GM19043 (cell line): ENCODE measurements around the gene ADCY6.

ENCODE experiments used
- ATAC-seq: cut with Tn5 transposase; IDR thresholded peaks from one replicate; pipeline ENCODE4 v1.9.1; 2021; ENCODE audit warnings: low read depth; ENCODE audit not compliant: unreplicated experiment

Gene ADCY6

GRCh38 chr12:48816143-48816854, 27.4 kb upstream of the ADCY6 start:
- ATAC-seq, result no peak

DNA sequence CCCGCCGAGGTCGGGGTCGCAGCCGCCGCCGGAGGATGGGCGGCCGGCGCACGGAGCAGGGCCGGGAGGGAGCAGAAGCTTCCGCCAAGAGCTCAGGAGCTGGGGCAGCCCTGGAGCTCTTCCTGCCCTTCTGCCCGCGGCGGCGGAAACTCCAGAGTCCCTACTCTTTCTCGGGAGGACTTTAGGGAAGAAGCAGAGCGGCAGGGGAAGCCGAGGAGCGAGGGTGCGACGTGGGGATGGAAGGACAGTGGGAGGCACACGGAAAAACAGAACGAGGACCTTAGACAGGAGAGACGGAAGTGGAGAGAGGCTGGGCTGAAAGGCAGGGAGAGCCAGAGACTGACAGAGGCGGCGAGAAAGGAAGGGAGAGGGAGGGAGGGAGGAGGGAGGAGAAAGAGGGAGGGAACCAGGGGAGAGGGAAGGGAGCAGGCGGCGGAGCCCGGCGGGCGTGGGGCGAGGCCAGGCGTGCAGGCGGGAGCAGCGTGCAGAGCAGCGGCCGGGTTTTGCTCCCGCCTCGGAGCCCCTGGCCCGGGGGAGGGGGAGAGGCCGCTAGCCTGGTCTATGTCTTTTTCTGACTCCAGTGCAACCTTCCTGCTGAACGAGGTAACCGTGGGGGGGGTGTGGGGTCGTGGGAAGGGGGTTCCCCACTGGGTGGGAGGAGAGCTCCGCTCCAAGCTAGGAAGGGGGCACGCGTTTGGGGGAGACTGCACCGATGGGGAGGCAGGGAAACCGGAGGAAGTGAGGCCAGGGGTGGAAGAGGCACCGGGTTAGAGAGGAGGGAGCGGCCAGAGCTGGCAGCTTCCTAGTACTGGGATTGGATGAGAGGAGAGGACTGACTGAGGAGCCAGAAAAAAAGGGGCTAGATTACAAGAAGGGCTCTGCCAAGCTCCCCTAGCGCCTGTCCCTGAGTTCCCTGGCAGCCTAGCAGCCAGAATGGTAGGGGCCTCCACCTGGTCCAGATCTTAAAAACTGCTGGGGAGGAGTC, 26.5 kb upstream of the ADCY6 start:
- ATAC-seq, result peak; percentile 31

- peak; percentile 67 for ATAC-seq
These were observed 25.6 kb upstream of the ADCY6 start for GRCh38 chr12:48814262-48815125.

- no peak for ATAC-seq
These were observed 24.8 kb upstream of the ADCY6 start for GRCh38 chr12:48813465-48814261.

DNA sequence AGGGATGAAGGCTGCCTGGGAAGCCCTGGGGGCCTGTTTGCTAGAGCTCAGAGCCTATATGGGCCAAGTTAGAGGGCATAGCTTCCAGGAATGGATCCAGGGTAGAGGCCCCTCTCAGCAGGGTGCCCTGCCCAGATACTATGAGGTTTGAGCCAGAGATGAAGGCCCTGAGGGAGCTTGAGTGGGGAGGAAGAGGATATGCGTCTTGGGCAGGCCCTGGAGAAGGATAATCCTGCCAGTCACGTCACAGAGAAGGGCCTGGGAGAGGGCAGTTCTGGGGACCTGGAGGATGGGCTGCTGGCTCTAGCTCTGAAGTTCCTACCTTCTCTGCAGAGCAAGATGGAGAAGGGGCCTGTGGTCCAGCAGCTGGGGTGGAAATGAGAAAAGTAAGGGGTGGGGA, 23.5 kb upstream of the ADCY6 start:
- ATAC-seq, result no peak

DNA sequence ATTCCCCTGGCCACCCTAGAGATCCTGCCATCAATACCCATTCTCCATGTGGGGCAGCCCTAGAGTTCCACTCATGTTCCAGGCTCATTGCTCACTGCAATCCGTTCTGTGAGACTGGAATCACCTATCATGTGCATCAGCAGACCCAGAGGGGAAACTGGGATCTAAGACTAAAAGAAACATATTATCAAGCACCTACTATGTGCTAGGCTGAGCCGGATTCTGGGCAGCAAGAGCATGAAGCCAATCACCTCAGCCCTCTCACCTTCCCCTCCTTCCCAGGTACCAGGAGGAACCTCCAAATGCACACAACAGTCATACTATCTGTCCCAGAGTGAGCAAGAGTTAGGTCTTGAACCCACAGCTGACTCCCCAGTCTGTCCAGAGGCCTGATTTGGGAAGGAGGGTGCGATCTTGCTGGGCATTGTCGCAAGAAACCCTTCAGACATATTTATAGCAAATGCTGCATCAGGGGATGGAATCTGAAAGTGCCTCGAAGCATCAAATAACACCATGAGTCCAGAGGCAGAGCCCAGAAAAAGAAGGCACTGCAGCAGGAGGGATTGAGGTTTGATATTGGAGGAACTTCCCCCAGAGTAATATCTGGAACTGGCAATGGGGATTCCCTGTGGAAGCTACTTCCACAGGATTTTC, 22.7 kb upstream of the ADCY6 start:
- ATAC-seq, result no peak

DNA sequence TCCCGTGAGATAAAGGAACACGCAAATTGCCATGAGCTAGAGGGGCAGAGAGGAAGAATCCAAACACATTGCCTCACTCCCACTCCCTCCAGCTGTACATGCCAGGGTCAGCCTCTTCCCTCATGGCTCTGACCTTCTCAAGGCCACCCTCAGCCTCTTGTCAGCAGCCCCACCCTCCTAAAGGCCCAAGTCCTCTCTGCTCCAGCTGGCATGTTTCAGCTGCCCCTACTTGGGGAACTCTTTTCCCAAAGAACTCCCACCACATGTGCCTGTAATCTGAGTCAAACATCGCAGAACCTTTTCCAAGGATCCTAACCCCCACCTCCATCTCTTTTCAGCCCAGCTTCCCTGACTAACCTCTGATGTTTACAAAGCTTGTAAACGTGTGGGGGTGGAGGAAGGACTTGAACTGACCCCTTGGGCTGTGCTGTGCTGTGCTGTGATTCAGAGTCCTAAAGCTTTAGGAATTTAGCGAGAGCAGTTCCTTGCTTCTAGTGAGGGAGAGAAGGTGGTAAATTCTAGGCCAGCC, 22.1 kb upstream of the ADCY6 start:
- ATAC-seq, result no peak

DNA sequence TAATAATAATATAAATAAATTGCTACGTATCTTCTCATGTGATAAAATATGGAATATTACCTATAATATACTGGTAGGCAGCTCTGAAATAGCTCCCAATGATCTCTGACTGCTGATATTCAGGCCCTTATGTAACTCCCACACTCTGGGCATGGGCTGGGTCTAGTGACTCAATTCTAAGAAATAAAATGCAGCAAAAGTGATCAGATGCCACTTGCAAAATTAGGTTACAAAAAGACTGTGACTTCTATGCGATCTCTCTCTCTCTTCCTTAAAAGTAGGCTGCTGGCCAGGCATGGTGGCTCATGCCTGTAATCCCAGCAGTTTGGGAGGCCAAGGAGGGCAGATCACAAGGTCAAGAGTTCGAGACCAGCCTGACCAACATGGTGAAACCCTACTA, 19.1 kb upstream of the ADCY6 start:
- ATAC-seq, result no peak

GRCh38 chr12:48803675-48804074, 14.8 kb upstream of the ADCY6 start:
- no peak for ATAC-seq

DNA sequence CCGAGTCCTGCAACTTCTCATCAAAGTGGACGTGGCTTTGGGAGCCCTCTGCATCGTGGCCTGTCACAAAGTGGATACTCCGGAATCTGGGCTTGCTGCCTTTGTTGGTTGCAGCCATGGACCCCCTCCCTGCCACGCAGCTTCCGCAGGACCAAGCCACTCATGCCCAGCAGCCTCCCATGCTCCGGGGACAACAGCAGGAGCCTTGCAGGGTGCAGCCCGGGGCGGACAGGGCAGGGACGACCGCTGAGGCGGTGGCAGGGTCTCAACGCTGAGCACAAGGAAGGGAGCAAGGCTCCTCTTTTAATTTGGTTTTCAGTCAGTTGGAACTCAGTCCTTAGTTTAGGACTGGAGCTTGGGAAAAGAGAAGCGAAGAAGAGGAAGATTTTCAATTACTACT, 12.1 kb upstream of the ADCY6 start:
- ATAC-seq, result no peak

GRCh38 chr12:48800457-48800856, 11.6 kb upstream of the ADCY6 start:
- no peak for ATAC-seq

- ATAC-seq, result no peak
These were observed 8.1 kb upstream of the ADCY6 start for GRCh38 chr12:48796976-48797375.

GRCh38 chr12:48795550-48796455, 6.9 kb upstream of the ADCY6 start:
- ATAC-seq, result no peak

GRCh38 chr12:48794870-48795269, 6.0 kb upstream of the ADCY6 start:
- no peak for ATAC-seq

GRCh38 chr12:48793696-48794095, 4.8 kb upstream of the ADCY6 start:
- no peak for ATAC-seq

DNA sequence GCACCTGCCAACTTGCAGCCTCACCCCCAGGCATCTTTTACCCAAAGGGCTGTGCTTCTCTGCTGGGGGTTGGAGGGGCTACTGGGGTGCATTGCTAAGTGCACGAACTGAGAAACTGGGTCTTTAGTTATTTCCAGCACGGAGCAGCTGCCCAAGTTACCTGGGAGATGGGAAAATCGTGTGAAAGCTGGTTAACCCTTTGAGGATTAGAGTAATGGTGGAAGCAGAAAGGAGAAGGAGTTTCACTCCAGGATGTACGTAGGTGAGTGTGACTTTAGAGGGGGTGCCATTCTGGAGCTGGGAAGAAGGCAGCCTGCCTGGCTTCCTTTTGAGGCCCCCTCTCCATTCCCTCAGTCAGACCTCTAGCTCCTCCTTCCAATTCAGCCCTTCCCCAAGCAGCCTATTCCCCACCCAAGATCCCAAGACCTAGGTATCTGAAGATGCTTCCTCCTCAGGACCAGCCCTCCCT, 1.0 kb upstream of the ADCY6 start:
- ATAC-seq, result no peak

- ATAC-seq, result no peak
These were observed 400 bp downstream of the ADCY6 start for GRCh38 chr12:48788524-48788853.

DNA sequence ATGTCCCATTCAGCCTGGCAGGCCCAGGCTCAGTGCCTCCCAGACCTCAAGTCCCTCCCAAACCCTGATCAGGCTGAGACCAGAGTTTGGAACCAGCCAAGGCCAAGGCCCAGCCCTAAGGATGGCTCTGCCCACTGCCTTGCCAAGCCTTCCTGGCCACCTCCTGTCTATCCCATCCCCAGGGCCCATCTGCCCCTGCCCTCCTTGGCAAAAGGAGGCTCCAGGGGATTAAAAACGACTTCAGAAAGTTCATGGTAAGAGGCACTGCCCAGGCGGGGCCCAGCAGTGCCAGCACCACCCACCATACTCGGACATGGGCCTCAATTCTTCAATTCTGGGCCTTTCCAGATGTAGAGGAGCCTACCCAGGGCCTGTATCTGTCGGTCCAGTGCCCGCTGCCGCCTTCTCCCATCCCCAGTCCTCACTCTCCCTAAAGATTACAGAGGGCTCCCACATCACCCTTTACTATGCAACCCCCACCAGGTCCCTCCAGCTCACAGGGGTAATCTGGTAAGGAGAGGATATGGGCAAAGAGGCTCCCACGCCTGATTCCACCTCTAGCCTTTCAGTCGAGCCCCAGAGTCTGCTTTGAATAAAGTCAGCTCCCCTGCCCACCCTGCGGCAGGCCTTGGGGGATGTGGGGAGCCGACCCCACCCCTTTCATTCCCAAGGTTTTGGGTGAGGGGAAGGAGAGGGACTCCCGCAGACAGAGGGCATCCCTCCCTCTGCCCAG, 932 bp downstream of the ADCY6 start:
- no peak for ATAC-seq
